GM21717 (cell line): ENCODE measurements around the gene KLHL4.
"Not testable (repeated sequence)": the region's sequence is repeated elsewhere in the genome, so short reads cannot be mapped to it uniquely, and the experiment has no call there.

ENCODE experiments used
- ATAC-seq: cut with Tn5 transposase; IDR thresholded peaks from one replicate; pipeline ENCODE4 v1.9.1; 2021; ENCODE audit warnings: mild to moderate bottlenecking, moderate library complexity; ENCODE audit not compliant: unreplicated experiment

The KLHL4 gene

GRCh38 chrX:87661761-87662160, 144.2 kb downstream of the KLHL4 start:
- ATAC-seq, result no peak

GRCh38 chrX:87663421-87663820, 145.8 kb downstream of the KLHL4 start:
- ATAC-seq, result no peak

GRCh38 chrX:87664381-87664780, 146.8 kb downstream of the KLHL4 start:
- no peak for ATAC-seq

GRCh38 chrX:87679849-87680248, 162.2 kb downstream of the KLHL4 start:
- ATAC-seq, result no peak

GRCh38 chrX:87687703-87688102, 170.1 kb downstream of the KLHL4 start:
- no peak for ATAC-seq

- not testable (repeated sequence) for ATAC-seq
These were observed 170.6 kb downstream of the KLHL4 start for GRCh38 chrX:87688113-87688748.

- ATAC-seq, result not testable (repeated sequence)
These were observed 171.6 kb downstream of the KLHL4 start for GRCh38 chrX:87689218-87689617.

GRCh38 chrX:87693204-87693603, 175.6 kb downstream of the KLHL4 start:
- ATAC-seq, result no peak

GRCh38 chrX:87697409-87697808, 179.8 kb downstream of the KLHL4 start:
- no peak for ATAC-seq

- ATAC-seq, result no peak
These were observed 185.2 kb downstream of the KLHL4 start for GRCh38 chrX:87702795-87703194.

GRCh38 chrX:87703469-87703868, 185.9 kb downstream of the KLHL4 start:
- ATAC-seq, result not testable (repeated sequence)

- ATAC-seq, result no peak
These were observed 188.5 kb downstream of the KLHL4 start for GRCh38 chrX:87706134-87706533.

GRCh38 chrX:87710580-87710979, 193.0 kb downstream of the KLHL4 start:
- no peak for ATAC-seq
